Mucosa of descending colon (tissue), 3 donors: Measurements from ENCODE around the gene CAPN2. TPM values are rescaled to one million over a fixed set of nuclear protein-coding genes. Genes with fewer than 3 reads are reported as not detected.

Experiments used
- ATAC-seq: fragments of 200-7000 bp; cut with Tn5 transposase; one replicate; pipeline ENCODE4 v1.9.1; 2020; ENCODE audit warnings: mild to moderate bottlenecking, moderate library complexity
- DNase-seq, 3 donors: peaks; one replicate each; pipeline ENCODE4 v3.0.0-alpha.2; 2020
- H3K36me3 ChIP-seq: fragments of 200-600 bp; one replicate; pipeline ENCODE4 v1.8.0; 2021; ENCODE audit warnings: low read depth, mild to moderate bottlenecking
- H3K4me1 ChIP-seq: fragments of 200-600 bp; one replicate; pipeline ENCODE4 v1.8.0; 2021; ENCODE audit warnings: low read depth, mild to moderate bottlenecking
- H3K4me3 ChIP-seq: fragments of 200-600 bp; one replicate; pipeline ENCODE4 v1.8.0; 2021; ENCODE audit warnings: mild to moderate bottlenecking
- H3K9me3 ChIP-seq: fragments of 200-600 bp; one replicate; pipeline ENCODE4 v1.8.0; 2021; ENCODE audit warnings: mild to moderate bottlenecking
- intact Hi-C, 2 donors: fragments of 100-400 bp; cut with DNase I in 1 of 2; cut with micrococcal nuclease in 1 of 2; formaldehyde crosslinking; loops; one replicate each; pipeline versions ENCODE4 v1.11.0 to v1.11.1; 2022; cut with DNase I, micrococcal nuclease
- total RNA-seq, 3 donors: library from RNA; stranded (reverse); fragmentation: NEBNext Ultra II Directional in 2 of 3; extraction: Animal tissue kit (Norgen Biotek cat#: 25700) in 2 of 3; gene quantifications; one replicate each; pipeline versions ENCODE4 v1.2.1 to v1.2.4, GENCODE V29; 2021 to 2023
- TF ChIP-seq, protein P1 (sequence below): fragments of 200-600 bp; IDR thresholded peaks from one replicate; pipeline ENCODE4 v1.8.0; 2022; ENCODE audit warnings: antibody characterized with exemption, mild to moderate bottlenecking
- donor health status: DM: no; HTN: no; CAD: no; lungs with moderate emphysema.
- donor health status: DM: no; HTN: no; CAD: no.
- donor health status: DM: no; HTN: yes; CAD: no.

Gene CAPN2
- total RNA-seq, 3 donors from 2014 or later: 200 to 417 (median 305) TPM

DNA sequence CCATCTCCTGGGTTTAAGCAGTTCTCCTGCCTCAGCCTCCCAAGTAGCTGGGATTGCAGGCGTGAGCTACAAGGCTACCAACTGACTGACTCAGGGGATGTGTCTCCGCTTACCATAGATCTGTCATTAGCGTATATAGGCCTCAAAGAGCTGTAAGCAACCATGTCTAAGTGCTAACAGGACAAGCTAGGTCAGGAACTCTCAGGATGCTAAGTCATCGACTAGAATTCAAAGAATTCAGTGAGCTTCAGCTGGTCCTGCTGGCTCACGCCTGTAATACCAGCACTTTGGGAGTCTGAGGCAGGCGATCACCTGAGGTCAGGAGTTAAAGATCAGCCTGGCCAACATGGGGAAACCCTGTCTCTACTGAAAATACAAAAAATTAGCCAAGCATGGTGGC, 29.5 kb downstream of the CAPN2 start:
- ATAC-seq (no peak), DNase-seq (no peak)
- intact Hi-C loops: no loop called here
- Histone ChIP-seq H3K36me3 (no peaks in the 10 kb centered on the region), H3K4me3 (no peak overlapping the region), H3K4me1 (peaks cover 28% of the 10 kb centered on the region), H3K9me3 (no peaks in the 10 kb centered on the region)
- TF ChIP-seq, protein P1, sequence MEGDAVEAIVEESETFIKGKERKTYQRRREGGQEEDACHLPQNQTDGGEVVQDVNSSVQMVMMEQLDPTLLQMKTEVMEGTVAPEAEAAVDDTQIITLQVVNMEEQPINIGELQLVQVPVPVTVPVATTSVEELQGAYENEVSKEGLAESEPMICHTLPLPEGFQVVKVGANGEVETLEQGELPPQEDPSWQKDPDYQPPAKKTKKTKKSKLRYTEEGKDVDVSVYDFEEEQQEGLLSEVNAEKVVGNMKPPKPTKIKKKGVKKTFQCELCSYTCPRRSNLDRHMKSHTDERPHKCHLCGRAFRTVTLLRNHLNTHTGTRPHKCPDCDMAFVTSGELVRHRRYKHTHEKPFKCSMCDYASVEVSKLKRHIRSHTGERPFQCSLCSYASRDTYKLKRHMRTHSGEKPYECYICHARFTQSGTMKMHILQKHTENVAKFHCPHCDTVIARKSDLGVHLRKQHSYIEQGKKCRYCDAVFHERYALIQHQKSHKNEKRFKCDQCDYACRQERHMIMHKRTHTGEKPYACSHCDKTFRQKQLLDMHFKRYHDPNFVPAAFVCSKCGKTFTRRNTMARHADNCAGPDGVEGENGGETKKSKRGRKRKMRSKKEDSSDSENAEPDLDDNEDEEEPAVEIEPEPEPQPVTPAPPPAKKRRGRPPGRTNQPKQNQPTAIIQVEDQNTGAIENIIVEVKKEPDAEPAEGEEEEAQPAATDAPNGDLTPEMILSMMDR: no peak

DNA sequence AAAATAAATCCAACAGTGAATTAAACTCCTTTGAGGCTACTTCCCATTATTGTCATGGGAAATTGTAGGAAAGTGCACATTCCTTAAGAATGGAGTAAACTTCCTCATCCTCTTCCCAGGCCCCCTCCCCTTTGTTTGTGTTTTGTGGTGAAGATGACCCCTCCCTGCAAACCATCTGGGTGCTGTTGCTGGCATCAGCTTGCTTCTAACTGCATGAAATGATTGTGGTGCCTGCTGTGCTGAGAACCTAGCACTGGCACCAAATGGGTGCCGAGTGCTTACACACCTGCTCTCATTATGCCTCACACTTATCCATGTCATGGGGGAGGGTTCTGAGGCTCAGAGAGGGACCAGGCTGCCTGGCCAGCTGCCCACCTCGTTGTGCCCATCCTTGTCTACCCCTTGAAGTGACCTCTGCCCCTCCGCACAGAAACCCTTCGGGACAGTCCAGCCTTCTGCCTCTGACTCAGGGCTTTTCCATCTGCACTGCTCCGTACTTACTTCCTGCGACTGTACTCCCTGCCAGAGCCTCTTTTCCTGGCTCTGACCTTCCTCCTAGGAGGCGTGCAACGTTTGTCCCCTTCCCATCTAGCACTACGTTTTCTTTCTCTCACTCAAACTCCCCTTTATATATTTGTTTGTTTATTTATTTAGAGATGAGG, 30.6 kb downstream of the CAPN2 start:
- H3K36me3 ChIP-seq: no peaks in the 10 kb centered on the region
- DNase-seq (no peak), ATAC-seq (no peak)
- H3K9me3 ChIP-seq: no peaks in the 10 kb centered on the region
- TF ChIP-seq, protein P1: no peak
- H3K4me1 ChIP-seq: peaks cover 25% of the 10 kb centered on the region
- intact Hi-C loops: no loop called here
- H3K4me3 ChIP-seq: no peak overlapping the region

DNA sequence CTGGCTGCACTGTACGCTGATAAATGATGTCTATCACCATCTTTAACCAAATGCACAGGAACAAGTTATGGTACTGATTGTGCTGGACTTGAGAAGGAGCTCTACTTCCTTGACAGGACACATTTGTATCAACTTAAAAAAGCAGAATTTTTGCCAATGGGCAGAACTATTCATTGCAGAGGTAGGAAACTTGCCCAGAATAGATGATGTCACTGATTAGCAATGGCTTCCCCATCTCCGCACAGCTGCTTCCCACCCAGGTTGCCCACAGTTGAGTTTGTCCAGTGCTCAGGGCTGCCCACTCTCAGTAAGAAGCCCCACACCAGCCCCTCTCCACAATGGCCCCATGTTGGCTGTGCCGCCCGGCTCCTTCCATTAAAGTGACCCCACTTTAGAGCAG, 33.4 kb downstream of the CAPN2 start:
- Histone ChIP-seq H3K4me3 (no peak overlapping the region), H3K9me3 (no peaks in the 10 kb centered on the region), H3K36me3 (no peaks in the 10 kb centered on the region), H3K4me1 (peaks cover 13% of the 10 kb centered on the region)
- intact Hi-C loops: loop anchor here in 1 of 2 donors (5.0 kb wide), 1 partner anchor 48 kb away; no protein-coding TSS in a partner anchor
- no peak for DNase-seq
- no peak for ATAC-seq
- TF ChIP-seq, protein P1: no peak

DNA sequence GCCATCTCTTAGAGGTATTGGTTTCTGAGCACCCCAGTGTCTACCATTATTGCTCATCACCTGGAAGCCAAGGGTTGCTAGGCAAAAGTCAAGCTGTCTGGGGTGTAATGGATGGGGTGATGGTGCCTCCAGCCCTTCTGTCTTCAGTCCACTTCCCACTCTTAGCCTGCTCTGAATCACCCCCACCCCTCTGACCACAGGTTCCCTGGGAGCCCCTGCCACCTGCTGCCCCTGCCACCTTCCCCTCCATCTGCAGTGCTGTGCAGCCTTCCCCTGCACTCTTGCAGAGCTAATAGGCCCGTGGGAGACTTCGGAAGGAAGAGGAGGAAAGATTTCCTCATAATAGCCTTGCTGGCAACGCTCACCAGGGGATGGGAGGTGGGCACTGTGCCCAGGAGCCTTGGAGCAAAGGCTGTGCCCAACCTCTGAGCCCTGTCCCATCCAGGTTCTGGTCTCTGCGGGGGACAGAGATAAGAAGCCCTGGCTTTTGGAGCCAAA, 35.5 kb downstream of the CAPN2 start:
- Histone ChIP-seq H3K4me1 (peaks cover 13% of the 10 kb centered on the region), H3K9me3 (no peaks in the 10 kb centered on the region), H3K36me3 (no peaks in the 10 kb centered on the region), H3K4me3 (no peak overlapping the region)
- TF ChIP-seq, protein P1: no peak
- ATAC-seq: peak; percentile 49
- DNase-seq: peak in 2 of 3 donors; percentile 55 to 61
- intact Hi-C loops: loop anchor here in 1 of 2 donors (5.0 kb wide), 1 partner anchor 51 kb away; no protein-coding TSS in a partner anchor

DNA sequence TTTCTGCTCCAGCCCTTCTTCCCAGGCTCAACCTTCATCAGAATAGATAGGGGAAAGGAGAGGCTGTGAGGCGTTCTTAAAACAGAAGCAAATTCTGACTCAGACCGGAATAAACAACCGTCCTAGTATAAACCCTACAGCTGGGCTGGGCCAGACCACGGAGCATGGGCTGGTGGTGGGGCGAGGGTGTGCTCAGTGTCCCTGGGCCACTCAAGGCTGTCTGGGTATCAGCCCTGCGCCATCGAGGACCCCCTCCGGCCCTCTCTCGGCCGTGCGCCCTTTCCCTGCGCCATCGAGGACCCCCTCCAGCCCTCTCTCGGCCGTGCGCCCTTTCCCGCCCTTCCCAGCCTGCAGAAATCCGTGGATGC, 36.0 kb downstream of the CAPN2 start:
- DNase-seq (no peak), ATAC-seq (peak; percentile 78)
- H3K9me3 ChIP-seq: no peaks in the 10 kb centered on the region
- H3K4me1 ChIP-seq: peaks cover 13% of the 10 kb centered on the region
- H3K36me3 ChIP-seq: no peaks in the 10 kb centered on the region
- H3K4me3 ChIP-seq: no peak overlapping the region
- intact Hi-C loops: loop anchor here in 1 of 2 donors (5.0 kb wide), 1 partner anchor 51 kb away; no protein-coding TSS in a partner anchor
- TF ChIP-seq, protein P1: no peak
